Measurements from ENCODE around the gene ZNF605.
"Not testable (repeated sequence)": the region's sequence is repeated elsewhere in the genome, so short reads cannot be mapped to it uniquely, and the experiment has no call there.

DNA sequence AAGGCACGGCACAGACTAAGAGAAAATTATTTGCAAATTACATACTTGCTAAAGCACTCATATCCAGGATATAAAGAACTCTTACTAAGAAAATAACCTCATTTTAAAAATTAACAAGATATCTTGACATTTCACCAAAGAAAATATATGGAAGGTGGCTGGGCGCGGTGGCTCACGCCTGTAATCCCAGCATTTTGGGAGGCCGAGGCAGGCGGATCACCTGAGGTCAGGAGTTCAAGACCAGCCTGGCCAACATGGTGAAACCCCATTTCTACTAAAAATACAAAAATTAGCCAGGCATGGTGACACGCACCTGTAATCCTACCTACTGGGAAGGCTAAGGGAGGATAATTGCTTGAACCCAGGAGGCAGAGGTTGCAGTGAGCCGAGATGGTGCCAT lies 19.2 kb downstream of the ZNF605 start:
- TF ChIP-seq, protein P1, sequence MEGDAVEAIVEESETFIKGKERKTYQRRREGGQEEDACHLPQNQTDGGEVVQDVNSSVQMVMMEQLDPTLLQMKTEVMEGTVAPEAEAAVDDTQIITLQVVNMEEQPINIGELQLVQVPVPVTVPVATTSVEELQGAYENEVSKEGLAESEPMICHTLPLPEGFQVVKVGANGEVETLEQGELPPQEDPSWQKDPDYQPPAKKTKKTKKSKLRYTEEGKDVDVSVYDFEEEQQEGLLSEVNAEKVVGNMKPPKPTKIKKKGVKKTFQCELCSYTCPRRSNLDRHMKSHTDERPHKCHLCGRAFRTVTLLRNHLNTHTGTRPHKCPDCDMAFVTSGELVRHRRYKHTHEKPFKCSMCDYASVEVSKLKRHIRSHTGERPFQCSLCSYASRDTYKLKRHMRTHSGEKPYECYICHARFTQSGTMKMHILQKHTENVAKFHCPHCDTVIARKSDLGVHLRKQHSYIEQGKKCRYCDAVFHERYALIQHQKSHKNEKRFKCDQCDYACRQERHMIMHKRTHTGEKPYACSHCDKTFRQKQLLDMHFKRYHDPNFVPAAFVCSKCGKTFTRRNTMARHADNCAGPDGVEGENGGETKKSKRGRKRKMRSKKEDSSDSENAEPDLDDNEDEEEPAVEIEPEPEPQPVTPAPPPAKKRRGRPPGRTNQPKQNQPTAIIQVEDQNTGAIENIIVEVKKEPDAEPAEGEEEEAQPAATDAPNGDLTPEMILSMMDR (IDR thresholded peaks at IDR 0.05): not testable (repeated sequence)
- not testable (repeated sequence) for TF ChIP-seq POLR2AphosphoS5 (IDR thresholded peaks at IDR 0.05)
